Effector CD4-positive, alpha-beta T cell (primary cell): ENCODE data around the gene CLCN4. TPM values are rescaled to one million over a fixed set of nuclear protein-coding genes. Genes with fewer than 3 reads are reported as not detected.

Experiments used
- DNase-seq: peaks from one replicate; pipeline ENCODE4 v3.0.0-alpha.2; 2020
- total RNA-seq: gene quantifications from one replicate; lab custom pipeline; 2026; lab: John Stamatoyannopoulos, UW

The CLCN4 gene
- not detected for total RNA-seq

GRCh38 chrX:10156199-10157031, at the start of gene CLCN4:
Gene CLCN4, plus strand, starts transcription at chrX:10156975. Its CDS starts 28,058 bp downstream, at chrX:10185033.
- DNase-seq = no peak

- DNase-seq = no peak
Observed at GRCh38 chrX:10107483-10107882, 49.3 kb upstream of the CLCN4 start.

DNA sequence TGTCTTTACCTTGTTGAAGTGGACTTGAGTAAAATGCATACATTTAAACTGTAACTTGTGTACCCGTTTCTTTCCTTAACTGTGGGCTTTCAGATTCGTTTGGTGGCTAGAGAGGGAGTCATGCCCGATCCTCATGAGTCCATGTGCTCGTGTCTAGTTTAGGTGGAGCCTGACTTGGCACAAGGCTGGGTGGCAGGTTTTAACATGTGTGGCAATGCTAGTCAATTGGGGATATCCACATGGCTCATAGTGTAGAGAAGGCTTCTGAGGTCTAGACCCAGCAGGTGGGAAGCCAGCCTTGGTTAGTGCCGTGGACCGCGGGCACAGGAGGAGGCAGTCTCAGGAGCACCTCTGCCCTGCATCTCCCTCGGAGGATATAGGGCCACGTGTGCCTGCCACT, 48.5 kb upstream of the CLCN4 start:
- no peak for DNase-seq

- DNase-seq = no peak
Observed at GRCh38 chrX:10109695-10110094, 47.1 kb upstream of the CLCN4 start.

- DNase-seq = no peak
Observed at GRCh38 chrX:10110316-10110935, 46.3 kb upstream of the CLCN4 start.

DNA sequence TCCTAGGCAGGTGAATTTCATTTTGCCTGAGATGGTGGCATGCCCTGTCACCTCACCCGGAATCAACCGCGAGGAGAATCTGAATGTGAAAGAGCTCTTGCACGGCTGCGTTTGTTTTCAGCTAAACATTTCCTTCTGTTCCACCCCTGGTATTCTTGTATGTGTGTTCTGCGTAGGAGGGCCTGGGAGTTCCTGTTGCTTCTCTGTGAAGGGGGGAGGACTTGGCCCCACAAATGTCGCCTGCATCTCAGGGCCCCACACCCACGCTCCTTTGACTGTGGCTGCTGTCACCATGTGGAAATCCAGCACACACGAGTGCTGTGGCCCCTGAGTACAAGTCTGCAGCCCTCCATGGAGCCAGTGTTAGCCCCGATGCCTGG, 45.8 kb upstream of the CLCN4 start:
- peak; percentile 37 for DNase-seq

DNA sequence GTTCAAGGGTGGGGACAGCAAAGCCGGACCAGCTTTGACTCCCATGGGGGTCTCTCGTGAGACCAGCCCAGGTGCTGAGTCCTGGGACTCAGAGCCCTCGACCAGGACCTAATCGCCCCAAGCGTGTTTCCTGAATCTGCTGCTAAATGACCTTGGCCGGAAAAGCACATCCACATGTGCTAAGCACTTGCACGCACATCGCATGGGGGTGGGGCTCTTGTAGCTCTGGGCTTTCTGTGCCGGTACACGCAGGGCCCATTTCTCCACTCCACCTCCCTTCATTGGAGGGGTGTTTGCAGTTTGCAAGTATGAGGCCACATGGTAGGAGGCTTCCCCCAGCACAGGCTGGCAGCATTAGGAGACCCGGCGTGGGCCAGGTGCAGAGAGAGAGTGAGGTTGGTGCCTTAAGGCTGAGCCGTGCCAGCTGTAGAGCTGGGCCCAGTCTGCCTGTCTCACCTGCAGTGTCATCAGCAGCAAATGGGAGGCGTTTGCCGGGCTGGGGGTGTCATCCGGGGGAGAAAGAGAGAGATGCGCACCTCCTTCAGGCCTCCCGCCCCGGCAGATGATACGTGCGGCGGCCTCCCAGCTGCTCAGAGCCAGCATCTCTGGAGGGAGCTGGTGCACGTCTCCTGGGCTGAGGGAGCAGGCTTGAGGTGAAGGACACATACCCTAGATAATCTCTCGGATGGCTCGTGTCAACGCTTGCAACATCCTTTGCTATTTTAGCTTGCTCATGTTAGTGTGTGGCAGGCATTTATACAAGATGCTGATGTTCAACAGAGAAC, 45.2 kb upstream of the CLCN4 start:
- DNase-seq = peak; percentile 50

- DNase-seq = no peak
Observed at GRCh38 chrX:10112510-10112909, 44.3 kb upstream of the CLCN4 start.

- DNase-seq = no peak
Observed at GRCh38 chrX:10115082-10115481, 41.7 kb upstream of the CLCN4 start.

- DNase-seq = no peak
Observed at GRCh38 chrX:10117301-10117700, 39.5 kb upstream of the CLCN4 start.

GRCh38 chrX:10117864-10118377, 38.9 kb upstream of the CLCN4 start:
- DNase-seq = no peak

- no peak for DNase-seq
Observed at GRCh38 chrX:10118530-10118929, 38.2 kb upstream of the CLCN4 start.

DNA sequence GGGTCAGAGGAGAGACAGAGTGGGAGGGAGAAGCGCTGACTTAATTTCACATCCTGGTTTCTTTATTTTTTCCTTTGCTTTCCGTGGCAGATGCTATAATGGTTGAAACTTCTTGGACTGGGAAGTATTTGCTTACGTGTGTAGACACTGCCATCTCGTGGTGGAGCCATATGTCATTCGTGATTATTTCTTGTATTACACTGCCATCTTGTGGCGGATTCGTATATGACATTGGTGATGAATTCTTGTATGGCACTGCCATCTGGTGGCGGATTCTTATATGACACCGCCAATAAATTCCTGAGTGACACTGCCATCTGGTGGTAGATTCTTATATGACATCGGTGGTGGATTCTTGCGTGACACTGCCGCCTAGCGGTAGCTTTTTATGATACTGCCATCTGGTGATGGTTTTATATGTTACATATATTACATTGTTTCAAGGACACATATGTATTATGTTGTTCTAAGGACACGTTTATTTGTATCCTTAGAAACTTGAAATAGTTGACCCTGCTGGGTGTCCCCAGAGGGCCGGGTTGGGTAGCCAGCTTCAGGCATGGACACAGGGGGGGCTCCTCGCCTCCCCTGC, 37.3 kb upstream of the CLCN4 start:
- DNase-seq = peak; percentile 89

GRCh38 chrX:10120331-10120730, 36.4 kb upstream of the CLCN4 start:
- no peak for DNase-seq

DNA sequence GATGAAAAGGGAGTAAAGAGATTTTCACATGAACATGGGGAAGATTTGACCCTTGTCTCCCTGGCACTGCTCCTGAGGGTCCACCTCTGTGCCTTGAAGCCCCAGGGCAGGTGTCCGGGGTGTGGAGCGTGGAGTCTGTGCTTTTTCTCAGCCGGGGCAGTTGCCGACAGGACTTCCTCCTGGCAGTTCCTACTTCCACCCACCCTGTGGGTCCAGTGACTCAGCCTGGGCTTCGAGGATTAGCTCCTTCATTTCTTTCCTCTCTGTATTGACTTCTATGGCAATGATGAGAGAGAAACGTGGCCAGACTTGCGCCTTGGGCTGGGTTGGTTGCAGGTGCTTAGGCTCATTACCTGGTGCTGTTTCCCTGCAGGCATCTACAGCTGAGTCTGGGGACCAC, 35.9 kb upstream of the CLCN4 start:
- no peak for DNase-seq

DNA sequence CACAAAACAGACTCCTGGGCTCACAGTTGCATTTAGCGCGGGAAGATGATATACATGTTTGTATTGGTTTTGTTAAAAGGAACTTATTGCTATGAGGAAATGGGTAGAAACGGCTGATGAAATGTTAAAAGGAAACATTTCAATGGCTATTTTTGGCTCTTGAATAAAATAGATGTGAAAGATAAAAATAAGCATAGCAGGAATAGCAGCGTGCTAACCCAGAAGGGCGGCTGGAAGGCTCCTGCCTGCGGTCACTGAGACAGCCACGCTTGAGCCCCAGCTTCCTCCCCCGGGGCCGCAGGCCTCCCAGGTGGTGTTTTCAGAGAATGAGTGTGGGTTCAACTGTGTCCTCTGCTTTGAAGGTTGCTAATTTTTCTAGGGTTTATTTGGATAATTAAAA, 35.0 kb upstream of the CLCN4 start:
- no peak for DNase-seq

DNA sequence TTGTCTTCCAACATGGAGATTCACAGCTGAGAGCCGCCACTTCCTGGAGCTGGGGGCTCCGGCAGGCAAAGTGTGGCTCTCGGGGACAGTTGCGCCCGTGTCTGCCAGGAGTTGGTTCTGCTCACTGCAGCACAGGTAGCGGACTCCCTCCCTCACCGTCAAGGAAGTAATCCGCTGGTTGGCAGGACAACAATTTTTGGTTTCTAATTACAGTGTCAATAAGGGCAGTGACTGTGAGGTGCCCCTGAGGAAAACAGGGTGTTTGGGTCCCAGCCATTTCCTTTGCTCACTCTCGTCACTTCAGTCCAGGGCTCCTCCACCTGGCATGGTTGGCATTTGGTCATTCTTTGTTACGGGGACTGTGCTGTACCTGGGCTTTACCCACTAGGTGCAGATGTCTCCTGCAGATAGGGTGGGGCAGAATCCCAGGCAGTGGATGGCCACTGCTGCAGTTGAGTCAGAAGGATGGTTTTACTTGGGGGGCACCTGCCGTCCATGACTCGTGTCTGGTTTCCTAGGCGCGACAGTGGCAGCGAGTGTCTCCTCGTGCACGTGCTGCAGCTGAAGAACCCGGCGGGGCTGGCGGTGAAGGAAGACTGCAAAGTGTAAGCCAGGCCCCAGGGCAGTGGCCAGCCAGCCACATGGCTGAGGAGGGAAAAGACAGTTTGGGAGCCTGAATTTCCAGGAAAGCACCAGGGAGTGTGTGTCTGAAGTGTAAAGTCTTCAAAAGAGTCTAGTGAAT, 32.1 kb upstream of the CLCN4 start:
- DNase-seq = no peak

DNA sequence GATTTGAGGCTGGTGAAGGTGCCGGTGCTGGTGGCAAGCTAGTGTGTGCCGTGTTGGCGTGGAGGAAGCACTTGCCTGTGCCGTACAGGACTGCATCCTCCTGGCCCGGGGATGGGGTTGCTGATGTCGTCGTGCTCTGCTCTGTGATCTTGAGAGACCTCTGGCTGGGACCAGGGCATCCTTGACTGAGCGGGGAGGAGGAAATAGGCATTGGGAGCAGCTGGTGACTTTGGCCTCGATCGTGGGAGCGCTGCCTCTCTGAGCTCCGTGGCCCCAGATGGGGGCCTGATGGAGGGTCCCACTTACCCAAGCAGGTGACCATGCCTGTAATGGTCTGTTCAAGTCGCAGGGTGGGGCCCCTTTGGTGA, 31.5 kb upstream of the CLCN4 start:
- no peak for DNase-seq

GRCh38 chrX:10126044-10126443, 30.7 kb upstream of the CLCN4 start:
- DNase-seq = no peak

- no peak for DNase-seq
Observed at GRCh38 chrX:10126834-10127233, 29.9 kb upstream of the CLCN4 start.

- no peak for DNase-seq
Observed at GRCh38 chrX:10128386-10128785, 28.4 kb upstream of the CLCN4 start.

DNA sequence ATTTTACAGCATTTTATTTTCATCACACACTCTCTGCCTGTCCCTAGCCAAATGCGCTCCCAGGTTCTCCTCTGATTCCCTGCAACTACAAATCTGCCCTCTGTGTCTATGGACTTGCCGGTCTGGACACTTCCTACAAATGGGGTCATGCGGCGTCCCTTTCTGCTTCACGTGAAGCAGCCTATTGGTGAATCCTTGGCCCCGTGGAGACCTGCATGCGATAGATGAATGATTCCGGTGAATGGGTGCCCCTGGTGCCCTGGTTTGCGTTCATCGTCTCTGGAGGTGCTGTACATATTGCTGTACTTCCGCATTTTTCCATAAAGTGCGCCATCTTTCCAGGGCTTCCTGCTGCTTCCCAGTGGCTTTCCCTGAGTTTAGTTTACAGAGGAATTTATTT, 27.5 kb upstream of the CLCN4 start:
- no peak for DNase-seq
